SK-N-SH (cell line): ENCODE data around the gene PDS5A. TPM values are rescaled to one million over a fixed set of nuclear protein-coding genes. Genes with fewer than 3 reads are reported as not detected.
"Not testable (repeated sequence)": the region's sequence is repeated elsewhere in the genome, so short reads cannot be mapped to it uniquely, and the experiment has no call there.

ENCODE experiments used
- CTCF ChIA-PET: fragments of 300-600, 350-600 bp; formaldehyde crosslinking; extraction: SDS; loops from one replicate; lab custom pipeline; 2021; lab: Yijun Ruan, JAX
- POLR2A ChIA-PET: fragments of 350-600 bp; sonication (Branson Sonifier 250); formaldehyde crosslinking; extraction: SDS; loops from one replicate; lab custom pipeline; 2020; ENCODE audit warnings: antibody characterized with exemption, inconsistent platforms; lab: Yijun Ruan, JAX
- DNase-seq: peaks from one replicate; pipeline ENCODE4 v3.0.0; 2012
- H2AFZ ChIP-seq: fragments of 200-600 bp; sonication (generic); 2 replicates; pipeline ENCODE4 v1.8.1; 2016; ENCODE audit warnings: antibody characterized with exemption, mild to moderate bottlenecking, low read depth
- H3F3A ChIP-seq: fragments of 200-600 bp; sonication (generic); replicated peaks from 2 replicates; pipeline ENCODE3; 2016; ENCODE audit warnings: antibody characterized with exemption, mild to moderate bottlenecking; ENCODE audit not compliant: insufficient read depth
- H3K27ac ChIP-seq, 2 experiments: fragments of 200-500 bp in 1 of 2; fragments of 200-600 bp in 1 of 2; sonication (Bioruptor generic) in 1 of 2; sonication (generic), shearing (Covaris generic) in 1 of 2; 2 replicates each; pipeline versions ENCODE4 v1.5.1 to v1.6.1; 2014 to 2016; ENCODE audit warnings: low read depth in 2 of 2, inconsistent platforms in 1 of 2, low read length in 1 of 2, mild to moderate bottlenecking in 1 of 2, mixed read lengths in 1 of 2
- H3K27me3 ChIP-seq: fragments of 200-600 bp; sonication (generic), shearing (Covaris generic); 2 replicates; pipeline ENCODE4 v1.6.1; 2016; ENCODE audit warnings: mixed run types; ENCODE audit not compliant: insufficient read depth
- H3K36me3 ChIP-seq, 2 experiments: fragments of 200-500 bp in 1 of 2; fragments of 200-600 bp in 1 of 2; sonication (Bioruptor generic) in 1 of 2; sonication (generic) in 1 of 2; replicated peaks in 1 of 2; 2 replicates each; pipeline versions ENCODE3 to v1.5.1; 2014 to 2016; ENCODE audit warnings: low read length in 1 of 2, mild to moderate bottlenecking in 1 of 2; ENCODE audit not compliant: insufficient read depth in 2 of 2, control insufficient read depth in 1 of 2
- H3K4me1 ChIP-seq, 2 experiments: fragments of 200-500 bp in 1 of 2; fragments of 200-600 bp in 1 of 2; sonication (Bioruptor generic) in 1 of 2; sonication (generic), shearing (Covaris generic) in 1 of 2; 2 replicates each; pipeline versions ENCODE4 v1.5.1 to v1.6.1; 2014 to 2016; ENCODE audit warnings: low read depth in 1 of 2, low read length in 1 of 2, mixed run types in 1 of 2; ENCODE audit not compliant: insufficient read depth in 2 of 2, control insufficient read depth in 1 of 2
- H3K4me2 ChIP-seq: fragments of 200-600 bp; sonication (generic), shearing (Covaris generic); 2 replicates; pipeline ENCODE4 v1.6.1; 2017; ENCODE audit warnings: mixed run types
- H3K4me3 ChIP-seq, 2 experiments: fragments of 200-500 bp in 1 of 2; fragments of 200-600 bp in 1 of 2; sonication (Bioruptor generic) in 1 of 2; sonication (generic), shearing (Covaris generic) in 1 of 2; 2 replicates each; pipeline versions ENCODE4 v1.5.1 to v1.8.1; 2014 to 2016; ENCODE audit warnings: low read depth in 2 of 2, inconsistent platforms in 1 of 2, low read length in 1 of 2, mild to moderate bottlenecking in 1 of 2, mixed read lengths in 1 of 2, moderate library complexity in 1 of 2
- H3K79me2 ChIP-seq: fragments of 200-600 bp; sonication (generic); 2 replicates; pipeline ENCODE4 v1.8.1; 2017; ENCODE audit warnings: mild to moderate bottlenecking; ENCODE audit not compliant: insufficient read depth
- H3K9ac ChIP-seq: fragments of 200-600 bp; sonication (generic); 2 replicates; pipeline ENCODE4 v1.6.1; 2017; ENCODE audit warnings: mixed run types
- H3K9me2 ChIP-seq: fragments of 200-600 bp; sonication (generic); 2 replicates; pipeline ENCODE4 v1.6.1; 2017; ENCODE audit warnings: mixed run types
- H3K9me3 ChIP-seq: fragments of 200-600 bp; sonication (generic); 2 replicates; pipeline ENCODE4 v1.6.1; 2017; ENCODE audit warnings: mixed run types, mild to moderate bottlenecking, moderate library complexity
- H4K20me1 ChIP-seq: fragments of 200-600 bp; sonication (generic); 2 replicates; pipeline ENCODE4 v1.6.1; 2017; ENCODE audit warnings: mild to moderate bottlenecking, mixed run types; ENCODE audit not compliant: insufficient read depth
- EP300 ChIP-seq, 2 experiments: IDR thresholded peaks; 2 replicates each; pipeline versions ENCODE4 v1.4.0 to v1.6.1; 2012; ENCODE audit warnings: borderline replicate concordance in 1 of 2, low read depth in 1 of 2, low read length in 1 of 2
- GABPA ChIP-seq: IDR thresholded peaks from 2 replicates; pipeline ENCODE4 v1.4.0; 2012; ENCODE audit warnings: low read depth, mild to moderate bottlenecking
- MEF2A ChIP-seq: IDR thresholded peaks from 2 replicates; pipeline ENCODE4 v1.4.0; 2012; ENCODE audit warnings: low read depth, borderline replicate concordance
- PBX3 ChIP-seq: IDR thresholded peaks from 2 replicates; pipeline ENCODE4; 2012
- POLR2AphosphoS5 ChIP-seq: IDR thresholded peaks from 2 replicates; pipeline ENCODE4 v1.6.1; 2012; ENCODE audit warnings: low read depth, low read length
- RAD21 ChIP-seq: IDR thresholded peaks from 2 replicates; pipeline ENCODE4 v1.6.1; 2012; ENCODE audit warnings: mild to moderate bottlenecking, low read length
- SIN3A ChIP-seq: IDR thresholded peaks from 2 replicates; pipeline ENCODE4 v1.6.1; 2012; ENCODE audit warnings: low read depth, mild to moderate bottlenecking, low read length, moderate library complexity, borderline replicate concordance
- WGBS: methylation state at CpG from one replicate; pipeline ENCODE4 v1.1.6; 2017; ENCODE audit warnings: low lambda C conversion rate; 5-methylcytosine and 5-hydroxymethylcytosine counted together
- polyA plus RNA-seq, 3 experiments: library from polyadenylated mRNA; depleted of rRNA; stranded (reverse); fragments of >200 nt; gene quantifications; 2 replicates each; pipeline ENCODE4 v1.2.3, GENCODE V29; 2012
- TF ChIP-seq, protein P1 (sequence below): fragments of 150-350 bp; IDR thresholded peaks from 2 replicates; pipeline ENCODE4 v1.6.1; 2016; ENCODE audit warnings: mild to moderate bottlenecking, low read depth, low read length
- TF ChIP-seq, protein P2 (sequence below): fragments of 200-600 bp; sonication (generic); IDR thresholded peaks from 2 replicates; pipeline ENCODE4 v1.6.1; 2017; ENCODE audit warnings: antibody characterized with exemption, mild to moderate bottlenecking, moderate library complexity

The PDS5A gene
- polyA plus RNA-seq, 1 of the 3 experiments (the other 2 are of a cell fraction) = 14.1 TPM

DNA sequence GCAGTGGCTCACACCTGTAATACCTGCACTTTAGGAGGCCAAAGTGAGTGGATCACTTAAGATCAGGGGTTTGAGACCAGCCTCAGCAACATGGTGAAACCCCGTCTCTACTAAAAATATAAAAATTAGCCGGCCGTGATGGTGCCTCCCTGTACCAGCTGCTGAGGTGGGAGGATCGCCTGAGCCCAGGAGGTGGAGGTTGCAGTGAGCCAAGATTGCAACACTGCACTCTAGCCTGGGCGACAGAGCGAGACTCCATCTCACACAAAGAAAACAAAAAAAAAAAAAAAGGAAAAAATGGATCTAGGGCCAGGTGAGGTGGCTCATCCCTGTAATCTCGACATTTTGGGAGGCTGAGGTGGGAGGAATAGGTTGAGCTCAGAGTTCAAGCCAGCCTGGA lies 46.3 kb upstream of the PDS5A start:
- H3K9me3 ChIP-seq, H3K27me3 ChIP-seq, H3K9me2 ChIP-seq, H2AFZ ChIP-seq, H3K4me3 ChIP-seq, CTCF ChIA-PET, H3K4me2 ChIP-seq, POLR2A ChIA-PET, H3K4me1 ChIP-seq, H3K9ac ChIP-seq, H3K36me3 ChIP-seq, H3F3A ChIP-seq, H3K79me2 ChIP-seq, DNase-seq, H4K20me1 ChIP-seq, H3K27ac ChIP-seq: not testable (repeated sequence)
- WGBS = no CpG with 5 or more reads among the region's 7 CpGs

GRCh38 chr4:40021116-40021515 lies 43.4 kb upstream of the PDS5A start:
- DNase-seq, CTCF ChIA-PET: not testable (repeated sequence)

GRCh38 chr4:40020221-40020620 lies 42.5 kb upstream of the PDS5A start:
- Histone ChIP-seq H3K9me3 (no peaks in the 10 kb centered on the region), H3K9me2 (no peaks in the 10 kb centered on the region), H3K4me1 (no peaks in the 10 kb centered on the region), H4K20me1 (no peaks in the 10 kb centered on the region), H2AFZ (no peak overlapping the region), H3K27me3 (no peaks in the 10 kb centered on the region), H3K4me3 (no peak overlapping the region), H3K4me2 (no peak overlapping the region), H3F3A (no peaks in the 10 kb centered on the region), H3K36me3 (no peaks in the 10 kb centered on the region), H3K9ac (no peak overlapping the region), H3K79me2 (no peaks in the 10 kb centered on the region), H3K27ac (no peak overlapping the region)
- DNase-seq = no peak
- TF ChIP-seq, protein P1, sequence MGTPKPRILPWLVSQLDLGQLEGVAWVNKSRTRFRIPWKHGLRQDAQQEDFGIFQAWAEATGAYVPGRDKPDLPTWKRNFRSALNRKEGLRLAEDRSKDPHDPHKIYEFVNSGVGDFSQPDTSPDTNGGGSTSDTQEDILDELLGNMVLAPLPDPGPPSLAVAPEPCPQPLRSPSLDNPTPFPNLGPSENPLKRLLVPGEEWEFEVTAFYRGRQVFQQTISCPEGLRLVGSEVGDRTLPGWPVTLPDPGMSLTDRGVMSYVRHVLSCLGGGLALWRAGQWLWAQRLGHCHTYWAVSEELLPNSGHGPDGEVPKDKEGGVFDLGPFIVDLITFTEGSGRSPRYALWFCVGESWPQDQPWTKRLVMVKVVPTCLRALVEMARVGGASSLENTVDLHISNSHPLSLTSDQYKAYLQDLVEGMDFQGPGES = no peak
- ChIA-PET CTCF (no interaction called here), POLR2A (no interaction called here)
- WGBS = 58% methylated on average over 4 of the region's 15 CpGs

More at GRCh38 chr4:40021116-40021515, 43.4 kb upstream of the PDS5A start:
- H3K27me3 ChIP-seq, H4K20me1 ChIP-seq, H3K4me1 ChIP-seq, H3K9me3 ChIP-seq, H3K9me2 ChIP-seq, H3K9ac ChIP-seq, H3K36me3 ChIP-seq, H3K79me2 ChIP-seq, H2AFZ ChIP-seq, H3F3A ChIP-seq, POLR2A ChIA-PET, H3K27ac ChIP-seq, H3K4me3 ChIP-seq, H3K4me2 ChIP-seq: not testable (repeated sequence)
- WGBS = 77% methylated on average over 2 of the region's 7 CpGs

GRCh38 chr4:40016007-40016406 lies 38.3 kb upstream of the PDS5A start:
- Histone ChIP-seq H3K4me2 (no peak overlapping the region), H3F3A (no peaks in the 10 kb centered on the region), H4K20me1 (no peaks in the 10 kb centered on the region), H3K27ac (no peak overlapping the region), H3K4me3 (no peak overlapping the region), H3K36me3 (no peaks in the 10 kb centered on the region), H3K9ac (no peak overlapping the region), H3K79me2 (no peaks in the 10 kb centered on the region), H2AFZ (no peak overlapping the region), H3K9me2 (no peaks in the 10 kb centered on the region), H3K27me3 (no peaks in the 10 kb centered on the region)
- POLR2A ChIA-PET = no interaction called here
- CTCF ChIA-PET = no interaction called here
- TF ChIP-seq POLR2AphosphoS5 (no peak), EP300 (IDR thresholded peaks at IDR 0.05; ENCODE audit: borderline replicate concordance in 1 of 2, low read depth in 1 of 2, low read length in 1 of 2) (no peak), GABPA (no peak), MEF2A (no peak), SIN3A (no peak), RAD21 (no peak), PBX3 (no peak)
- TF ChIP-seq, protein P1 = no peak
- TF ChIP-seq, protein P2, sequence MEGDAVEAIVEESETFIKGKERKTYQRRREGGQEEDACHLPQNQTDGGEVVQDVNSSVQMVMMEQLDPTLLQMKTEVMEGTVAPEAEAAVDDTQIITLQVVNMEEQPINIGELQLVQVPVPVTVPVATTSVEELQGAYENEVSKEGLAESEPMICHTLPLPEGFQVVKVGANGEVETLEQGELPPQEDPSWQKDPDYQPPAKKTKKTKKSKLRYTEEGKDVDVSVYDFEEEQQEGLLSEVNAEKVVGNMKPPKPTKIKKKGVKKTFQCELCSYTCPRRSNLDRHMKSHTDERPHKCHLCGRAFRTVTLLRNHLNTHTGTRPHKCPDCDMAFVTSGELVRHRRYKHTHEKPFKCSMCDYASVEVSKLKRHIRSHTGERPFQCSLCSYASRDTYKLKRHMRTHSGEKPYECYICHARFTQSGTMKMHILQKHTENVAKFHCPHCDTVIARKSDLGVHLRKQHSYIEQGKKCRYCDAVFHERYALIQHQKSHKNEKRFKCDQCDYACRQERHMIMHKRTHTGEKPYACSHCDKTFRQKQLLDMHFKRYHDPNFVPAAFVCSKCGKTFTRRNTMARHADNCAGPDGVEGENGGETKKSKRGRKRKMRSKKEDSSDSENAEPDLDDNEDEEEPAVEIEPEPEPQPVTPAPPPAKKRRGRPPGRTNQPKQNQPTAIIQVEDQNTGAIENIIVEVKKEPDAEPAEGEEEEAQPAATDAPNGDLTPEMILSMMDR = no peak
- TF ChIP-seq, all 33 proteins: peak for 0
- WGBS = 78% methylated on average over 2 of the region's 2 CpGs
- Histone ChIP-seq H3K9me3 (no peaks in the 10 kb centered on the region), H3K4me1 (no peaks in the 10 kb centered on the region)
- no peak for DNase-seq
